Measurements from ENCODE around the gene FOXN3.

GRCh38 chr14:89248411-89249064 is 168.5 kb downstream of the FOXN3 start:
- TF ChIP-seq POLR2A (IDR thresholded peaks at IDR 0.05) (no peak), CTCF (IDR thresholded peaks at IDR 0.05 in 8 of 11, conservative IDR thresholded peaks at IDR 0.05 in 3 of 11) (no peak), POLR2AphosphoS5 (IDR thresholded peaks at IDR 0.05) (no peak)
